ENCODE measurements around the gene GTF2H2C. TPM values are rescaled to one million over a fixed set of nuclear protein-coding genes. Genes with fewer than 3 reads are reported as not detected.
"Not testable (repeated sequence)": the region's sequence is repeated elsewhere in the genome, so short reads cannot be mapped to it uniquely, and the experiment has no call there.

GTF2H2C gene
- total RNA-seq, 1 experiment from 2014 or later: 88.2 TPM

DNA sequence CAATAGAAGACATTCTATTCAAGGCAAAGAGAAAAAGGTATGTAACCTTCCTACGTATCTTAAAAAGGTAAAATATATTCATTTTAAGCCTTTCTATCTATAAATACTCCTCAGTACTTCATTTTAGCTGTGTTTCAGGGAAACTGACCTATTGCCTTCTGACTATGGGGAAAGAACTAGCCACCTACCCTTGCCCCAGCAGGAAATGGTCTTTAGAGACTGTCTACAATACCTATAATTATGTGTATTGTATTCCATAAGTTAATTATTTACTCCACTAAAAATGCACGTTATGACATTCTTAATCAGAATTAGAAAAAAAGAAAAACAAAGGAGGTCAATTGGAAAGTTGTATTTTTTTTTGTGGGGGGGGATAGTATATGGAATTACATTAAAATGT, 6.2 kb downstream of the GTF2H2C start:
- not testable (repeated sequence) for DNase-seq (ENCODE audit: low read depth)

DNA sequence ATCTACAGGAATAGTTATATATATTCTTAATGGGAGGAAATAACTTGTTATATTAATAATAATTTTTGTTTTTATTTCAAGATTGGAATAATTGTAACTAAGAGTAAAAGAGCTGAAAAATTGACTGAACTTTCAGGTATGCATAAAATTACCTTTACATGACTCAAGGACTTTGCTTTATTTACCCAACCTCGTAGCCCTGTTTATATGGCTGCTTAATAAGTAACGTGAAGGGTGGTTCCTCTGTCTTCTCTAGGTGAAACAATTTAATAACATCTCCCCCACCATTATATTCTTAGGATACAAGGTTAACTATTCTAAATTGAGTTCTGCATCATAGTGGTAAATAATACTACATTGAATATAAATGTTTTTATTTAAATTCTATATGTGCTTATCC, 8.1 kb downstream of the GTF2H2C start:
- not testable (repeated sequence) for DNase-seq (ENCODE audit: low read depth)

DNA sequence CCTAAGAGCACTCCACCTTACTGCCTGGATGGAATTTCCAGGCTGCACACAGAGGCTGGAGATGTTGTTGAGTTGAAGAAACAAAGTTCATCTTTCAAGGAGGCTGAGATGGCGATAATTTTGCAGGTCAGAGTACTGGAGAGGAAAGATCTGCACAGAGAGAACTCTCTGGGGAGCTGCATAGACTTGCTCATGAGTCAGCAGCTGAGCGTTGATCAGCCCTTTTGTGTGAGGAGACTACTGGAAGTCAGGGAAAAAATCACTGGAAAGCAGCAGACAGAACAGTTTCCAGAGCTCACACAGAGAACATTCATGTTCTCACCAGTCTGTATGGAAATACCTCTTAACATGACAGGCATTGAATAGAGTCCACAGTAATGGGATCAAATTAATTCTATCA, 23.4 kb downstream of the GTF2H2C start:
- not testable (repeated sequence) for DNase-seq (ENCODE audit: low read depth)

DNA sequence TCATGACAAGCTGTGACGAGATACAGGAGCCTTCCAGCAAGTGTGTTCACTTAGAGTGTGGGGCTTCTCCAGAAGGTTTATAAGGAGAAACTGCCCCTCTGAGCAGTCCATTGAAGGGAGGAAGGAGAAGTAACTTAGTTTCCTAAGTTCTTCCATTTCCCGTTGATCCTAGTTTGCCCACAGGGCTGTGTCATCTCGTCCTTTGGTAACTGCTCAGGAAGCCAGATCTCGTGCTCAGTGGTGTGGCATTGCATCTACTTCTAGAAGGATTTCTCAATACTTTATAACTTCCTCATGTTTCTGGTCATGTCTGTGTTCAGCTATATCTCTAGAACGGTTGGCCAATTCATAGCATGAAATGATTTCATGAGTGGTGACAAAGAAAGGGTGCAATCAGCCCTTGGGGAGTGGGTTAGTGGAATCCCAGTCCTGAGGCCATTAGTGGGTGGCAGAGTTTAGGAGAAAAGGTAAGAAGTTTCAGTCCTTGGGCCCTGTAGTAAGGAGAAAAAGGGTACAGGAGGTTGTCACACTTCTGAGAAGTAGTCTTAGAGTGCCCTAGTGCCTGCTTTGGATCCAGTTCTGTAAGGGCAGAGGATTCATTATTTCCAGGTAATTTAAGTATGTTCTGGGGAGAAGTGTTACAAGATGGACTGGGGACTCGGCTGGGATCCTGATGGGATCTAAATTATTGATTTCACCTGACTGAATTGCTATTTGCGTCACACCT, 36.3 kb downstream of the GTF2H2C start:
- not testable (repeated sequence) for DNase-seq (ENCODE audit: low read depth)

DNA sequence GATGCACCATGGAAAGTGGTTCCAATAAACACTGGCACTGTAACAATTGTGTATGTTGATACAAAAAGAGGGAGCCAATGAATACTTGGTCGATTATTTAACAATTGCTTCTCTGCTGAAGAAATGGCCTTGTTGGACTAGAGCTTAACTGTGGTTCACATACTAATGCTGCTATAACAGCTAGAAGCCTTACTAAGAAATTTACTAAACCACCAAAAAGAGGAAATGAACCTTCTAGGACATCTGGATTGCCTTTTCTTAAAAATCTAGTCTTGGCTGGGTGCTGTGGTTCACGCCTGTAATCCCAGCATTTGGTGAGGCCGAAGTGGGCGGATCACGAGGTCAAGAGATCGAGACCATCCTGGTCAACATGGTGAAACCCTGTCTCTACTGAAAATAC, 42.0 kb downstream of the GTF2H2C start:
- DNase-seq (ENCODE audit: low read depth): not testable (repeated sequence)

DNA sequence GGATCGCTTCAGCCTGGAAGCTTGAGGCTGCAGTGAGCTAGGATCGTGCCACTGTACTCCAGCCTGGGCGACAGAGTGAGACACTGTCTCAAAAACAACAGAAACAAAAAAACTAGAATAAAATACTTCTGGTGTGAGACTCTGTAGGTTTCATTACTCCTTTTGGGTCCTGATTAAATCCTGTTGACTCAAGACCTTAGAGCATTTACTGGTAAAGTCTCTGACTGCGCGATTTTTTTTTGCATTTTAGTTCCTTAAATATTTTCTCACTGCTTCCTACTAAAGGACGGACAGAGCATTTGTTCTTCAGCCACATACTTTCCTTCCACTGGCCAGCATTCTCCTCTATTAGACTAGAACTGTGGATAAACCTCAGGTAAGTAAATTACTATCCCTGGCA, 46.8 kb downstream of the GTF2H2C start:
- DNase-seq (ENCODE audit: low read depth): not testable (repeated sequence)

DNA sequence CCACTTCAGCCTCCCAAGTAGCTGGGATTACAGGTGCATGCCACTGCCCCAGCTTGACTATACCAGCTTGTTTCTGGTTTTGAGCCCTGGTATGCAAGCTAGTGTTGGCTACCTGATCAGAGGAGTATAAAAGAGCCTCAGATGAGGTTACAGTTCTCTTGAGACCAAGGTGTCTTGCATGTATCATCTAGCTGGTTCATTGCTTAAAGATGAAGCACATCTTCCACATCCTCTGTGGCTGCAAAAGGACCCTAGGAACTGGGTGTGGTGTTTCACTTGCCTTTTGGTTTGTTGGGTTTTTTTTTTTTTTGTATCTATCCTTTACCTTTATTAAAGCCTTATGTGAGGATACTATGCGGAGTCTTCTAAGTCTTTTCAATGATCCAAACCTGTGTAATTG, 47.8 kb downstream of the GTF2H2C start:
- DNase-seq (ENCODE audit: low read depth): not testable (repeated sequence)

DNA sequence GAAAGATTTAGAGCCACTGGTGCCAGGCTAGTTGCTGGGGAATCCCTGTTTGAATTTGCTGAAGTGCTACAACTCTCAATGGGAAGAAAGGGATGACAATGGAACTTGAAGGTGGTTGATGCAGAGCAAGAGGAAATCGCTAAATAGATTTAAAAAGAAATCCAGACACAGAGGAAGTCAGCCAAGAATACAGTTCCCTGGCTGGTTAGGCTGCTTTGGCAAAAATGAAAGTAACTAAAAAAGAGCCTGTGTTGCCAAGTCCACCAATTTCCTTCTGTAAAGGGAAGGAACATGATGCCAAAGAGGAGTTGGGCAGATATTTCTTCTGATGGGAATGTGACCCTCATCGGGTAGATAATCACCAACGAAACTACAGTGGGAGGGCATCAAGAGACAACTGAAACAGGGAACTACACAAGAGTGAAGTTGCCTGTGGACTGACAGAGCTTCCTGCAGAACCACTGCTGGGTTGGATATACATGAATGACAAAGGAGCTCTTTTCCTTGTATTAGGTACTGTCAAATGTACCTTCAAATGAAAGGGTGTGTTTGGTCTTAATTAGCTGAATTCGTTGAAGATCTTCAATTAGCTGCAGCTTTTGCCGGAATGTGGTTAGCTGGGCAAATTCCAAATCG, 49.0 kb downstream of the GTF2H2C start:
- DNase-seq (ENCODE audit: low read depth): not testable (repeated sequence)

DNA sequence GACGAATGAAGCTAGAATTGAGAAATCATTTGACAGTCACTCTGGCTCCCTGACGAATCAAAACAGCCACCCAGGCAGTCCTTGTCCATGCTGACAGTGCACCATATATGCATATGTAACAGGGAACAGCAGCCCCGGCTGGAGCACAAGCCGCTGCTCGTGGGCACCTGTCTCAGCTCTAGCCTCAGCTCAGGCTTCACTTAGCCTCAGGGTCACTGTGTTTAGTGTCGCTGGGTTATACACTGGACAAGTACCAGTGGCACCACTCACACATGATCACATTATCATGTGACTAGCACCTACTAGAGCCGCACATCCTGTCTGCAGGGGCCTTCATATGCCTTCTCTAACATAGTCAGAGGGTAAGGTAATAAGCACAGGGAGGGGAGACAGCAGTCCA, 54.9 kb downstream of the GTF2H2C start:
- not testable (repeated sequence) for DNase-seq (ENCODE audit: low read depth)

DNA sequence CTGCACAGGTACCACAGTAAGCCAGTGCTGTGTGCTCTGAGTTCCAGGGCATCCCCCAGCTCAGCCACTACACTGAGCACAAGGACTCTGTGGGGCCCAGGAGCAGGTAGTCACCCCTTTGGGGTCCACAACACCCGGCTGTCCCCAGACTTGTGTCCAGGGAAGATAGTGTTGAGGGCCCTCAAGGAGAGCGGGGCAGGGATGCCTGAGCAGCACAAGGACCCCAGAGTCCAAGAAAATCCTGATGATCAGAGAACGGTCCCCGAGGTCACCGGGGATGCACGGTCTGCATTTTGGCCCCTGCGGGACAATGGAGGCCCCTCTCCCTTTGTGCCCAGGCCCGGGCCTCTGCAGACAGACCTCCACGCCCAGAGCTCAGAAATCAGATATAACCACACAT, 71.9 kb downstream of the GTF2H2C start:
- DNase-seq (ENCODE audit: low read depth): not testable (repeated sequence)

Other genes starting within 250 kb of the GTF2H2C start
- 5.1 and 6.5 TPM in 2 replicates for gene CCDC125, start 227.4 kb upstream of the GTF2H2C start, total RNA-seq (2014; rRNA removed; shearing (Covaris generic))
- 54.7 and 71.3 TPM in 2 replicates for gene AK6, start 190.7 kb upstream of the GTF2H2C start, total RNA-seq (2014; rRNA removed; shearing (Covaris generic))
- 54.4 and 79.9 TPM in 2 replicates for gene TAF9, start 190.7 kb upstream of the GTF2H2C start, total RNA-seq (2014; rRNA removed; shearing (Covaris generic))
- gene RAD17, start 190.4 kb upstream of the GTF2H2C start, total RNA-seq (2014; rRNA removed; shearing (Covaris generic)): 19.8 and 30.9 TPM in 2 replicates
- gene MARVELD2, start 145.1 kb upstream of the GTF2H2C start, total RNA-seq (2014; rRNA removed; shearing (Covaris generic)): 3.8 and 5.1 TPM in 2 replicates
- 30.8 and 39.0 TPM in 2 replicates for gene OCLN, start 67.4 kb upstream of the GTF2H2C start, total RNA-seq (2014; rRNA removed; shearing (Covaris generic))